ENCODE measurements around the gene NKAIN2.

The NKAIN2 gene

DNA sequence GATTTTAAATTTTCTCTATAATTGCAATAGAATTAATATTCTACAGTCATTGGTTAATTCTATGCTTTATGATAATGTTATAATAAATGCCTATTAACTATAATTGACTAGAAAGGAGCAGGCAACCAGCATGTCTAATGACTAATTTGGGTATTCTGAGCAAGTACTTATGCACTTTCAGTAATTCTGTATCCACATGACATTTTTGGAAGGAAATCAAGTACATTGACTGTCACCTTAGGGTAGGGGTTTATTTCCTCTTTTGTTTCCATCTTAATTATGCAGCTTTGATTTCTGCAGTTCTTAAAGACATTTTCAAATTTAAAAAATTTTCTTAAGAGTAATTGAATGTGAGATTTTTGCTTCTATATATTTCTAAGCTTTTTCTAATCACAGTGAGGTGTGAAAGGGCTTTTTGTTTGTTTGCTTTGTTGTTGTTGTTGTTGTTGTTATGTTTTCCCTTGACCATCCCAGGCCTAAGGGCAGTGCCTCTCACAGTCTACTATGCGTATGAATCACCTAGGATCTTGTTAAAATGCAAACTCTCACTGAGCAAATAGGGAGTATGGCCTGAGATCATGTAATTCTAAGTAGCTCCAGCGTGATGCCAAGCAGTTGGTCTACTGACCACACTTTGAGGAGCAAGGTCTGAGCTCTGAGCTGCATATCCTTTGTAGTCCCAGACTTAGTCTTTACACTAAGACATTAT, 691.4 kb downstream of the NKAIN2 start:
- Histone ChIP-seq H3K36me3 (replicated peaks; ENCODE audit: insufficient read depth, low read length) (no peaks in the 10 kb centered on the region), H3K4me3 (ENCODE audit: low read length) (no peak overlapping the region), H3K27me3 (replicated peaks; ENCODE audit: insufficient read depth, low read length) (no peaks in the 10 kb centered on the region), H3F3A (ENCODE audit: insufficient read depth, low read length) (no peaks in the 10 kb centered on the region), H4K20me1 (ENCODE audit: insufficient read depth, low read length) (no peaks in the 10 kb centered on the region), H3K9me2 (replicated peaks; ENCODE audit: insufficient read depth, low read length) (no peaks in the 10 kb centered on the region), H3K27ac (ENCODE audit: low read length) (no peak overlapping the region), H2AFZ (ENCODE audit: low read length) (no peak overlapping the region), H3K9ac (ENCODE audit: low read length) (no peak overlapping the region), H3K4me1 (ENCODE audit: low read length) (no peaks in the 10 kb centered on the region), H3K9me3 (replicated peaks; ENCODE audit: insufficient read depth, low read length) (no peaks in the 10 kb centered on the region), H3K79me2 (ENCODE audit: low read length) (no peaks in the 10 kb centered on the region), H3K4me2 (ENCODE audit: low read depth, low read length) (no peak overlapping the region)
- DNase-seq: no peak
- TF ChIP-seq, protein P1, sequence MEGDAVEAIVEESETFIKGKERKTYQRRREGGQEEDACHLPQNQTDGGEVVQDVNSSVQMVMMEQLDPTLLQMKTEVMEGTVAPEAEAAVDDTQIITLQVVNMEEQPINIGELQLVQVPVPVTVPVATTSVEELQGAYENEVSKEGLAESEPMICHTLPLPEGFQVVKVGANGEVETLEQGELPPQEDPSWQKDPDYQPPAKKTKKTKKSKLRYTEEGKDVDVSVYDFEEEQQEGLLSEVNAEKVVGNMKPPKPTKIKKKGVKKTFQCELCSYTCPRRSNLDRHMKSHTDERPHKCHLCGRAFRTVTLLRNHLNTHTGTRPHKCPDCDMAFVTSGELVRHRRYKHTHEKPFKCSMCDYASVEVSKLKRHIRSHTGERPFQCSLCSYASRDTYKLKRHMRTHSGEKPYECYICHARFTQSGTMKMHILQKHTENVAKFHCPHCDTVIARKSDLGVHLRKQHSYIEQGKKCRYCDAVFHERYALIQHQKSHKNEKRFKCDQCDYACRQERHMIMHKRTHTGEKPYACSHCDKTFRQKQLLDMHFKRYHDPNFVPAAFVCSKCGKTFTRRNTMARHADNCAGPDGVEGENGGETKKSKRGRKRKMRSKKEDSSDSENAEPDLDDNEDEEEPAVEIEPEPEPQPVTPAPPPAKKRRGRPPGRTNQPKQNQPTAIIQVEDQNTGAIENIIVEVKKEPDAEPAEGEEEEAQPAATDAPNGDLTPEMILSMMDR (IDR thresholded peaks at IDR 0.05; ENCODE audit: low read length): no peak
- TF ChIP-seq EZH2phosphoT487 (IDR thresholded peaks at IDR 0.05; ENCODE audit: low read length): no peak
- no peak for TF ChIP-seq EZH2 (optimal IDR thresholded peaks at IDR 0.05; ENCODE audit: low read depth, low read length)

DNA sequence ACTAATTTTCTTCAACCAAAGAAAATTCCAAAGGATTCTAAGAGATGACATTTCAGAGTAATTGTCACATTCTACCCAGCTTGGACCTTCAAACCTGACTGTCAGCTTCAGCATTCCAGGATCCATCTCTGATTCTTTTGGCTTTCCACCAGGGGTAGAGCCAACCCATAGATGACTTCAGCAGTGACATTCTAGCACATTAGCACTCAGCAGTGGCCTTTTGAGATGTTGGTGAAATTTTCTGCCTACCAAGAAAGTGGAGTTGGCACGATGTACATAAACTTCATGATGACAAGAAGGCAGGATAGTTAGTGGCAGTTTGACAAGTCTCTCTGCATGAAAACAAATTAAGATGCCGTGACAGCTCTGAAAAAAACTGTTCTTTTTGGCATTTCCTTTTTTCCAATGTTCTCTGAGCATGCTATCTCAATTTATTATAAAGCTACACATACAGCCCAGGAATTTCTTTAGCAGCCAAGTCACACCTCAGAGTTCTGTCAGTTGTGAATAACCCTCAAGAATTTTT, 692.1 kb downstream of the NKAIN2 start:
- Histone ChIP-seq H3K9me3 (replicated peaks; ENCODE audit: insufficient read depth, low read length) (no peaks in the 10 kb centered on the region), H3K9ac (ENCODE audit: low read length) (no peak overlapping the region), H4K20me1 (ENCODE audit: insufficient read depth, low read length) (no peaks in the 10 kb centered on the region), H3K4me1 (ENCODE audit: low read length) (no peaks in the 10 kb centered on the region), H3K9me2 (replicated peaks; ENCODE audit: insufficient read depth, low read length) (no peaks in the 10 kb centered on the region), H3F3A (ENCODE audit: insufficient read depth, low read length) (no peaks in the 10 kb centered on the region), H3K27ac (ENCODE audit: low read length) (no peak overlapping the region), H2AFZ (ENCODE audit: low read length) (no peak overlapping the region), H3K4me2 (ENCODE audit: low read depth, low read length) (no peak overlapping the region), H3K36me3 (replicated peaks; ENCODE audit: insufficient read depth, low read length) (no peaks in the 10 kb centered on the region), H3K27me3 (replicated peaks; ENCODE audit: insufficient read depth, low read length) (no peaks in the 10 kb centered on the region), H3K4me3 (ENCODE audit: low read length) (no peak overlapping the region), H3K79me2 (ENCODE audit: low read length) (no peaks in the 10 kb centered on the region)
- TF ChIP-seq EZH2phosphoT487 (IDR thresholded peaks at IDR 0.05; ENCODE audit: low read length): no peak
- TF ChIP-seq, protein P1 (IDR thresholded peaks at IDR 0.05; ENCODE audit: low read length): no peak
- no peak for TF ChIP-seq EZH2 (optimal IDR thresholded peaks at IDR 0.05; ENCODE audit: low read depth, low read length)
- no peak for DNase-seq

DNA sequence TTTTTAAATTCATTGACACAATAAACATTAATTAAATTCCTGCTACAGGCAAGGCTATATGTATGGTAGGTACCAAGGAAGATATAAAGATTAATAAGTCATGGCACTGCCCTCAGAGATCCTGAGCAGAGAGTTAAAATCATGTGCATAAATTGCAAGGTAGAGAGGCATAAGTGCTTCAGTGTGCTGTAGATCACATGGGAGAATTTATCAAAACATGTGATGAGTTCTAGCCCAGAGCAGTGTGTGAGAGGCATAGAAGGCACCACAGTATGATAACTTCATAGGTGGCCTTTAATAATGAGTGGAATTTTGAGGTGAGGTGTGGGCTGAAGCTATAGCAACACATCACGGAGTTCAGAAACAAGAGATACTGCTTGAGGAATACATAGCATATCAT, 692.7 kb downstream of the NKAIN2 start:
- H4K20me1 ChIP-seq (ENCODE audit: insufficient read depth, low read length): no peaks in the 10 kb centered on the region
- no peaks in the 10 kb centered on the region for H3F3A ChIP-seq (ENCODE audit: insufficient read depth, low read length)
- no peak overlapping the region for H3K9ac ChIP-seq (ENCODE audit: low read length)
- H3K9me2 ChIP-seq (replicated peaks; ENCODE audit: insufficient read depth, low read length): no peaks in the 10 kb centered on the region
- H3K27ac ChIP-seq (ENCODE audit: low read length): no peak overlapping the region
- H3K4me3 ChIP-seq (ENCODE audit: low read length): no peak overlapping the region
- H3K4me2 ChIP-seq (ENCODE audit: low read depth, low read length): no peak overlapping the region
- H2AFZ ChIP-seq (ENCODE audit: low read length): no peak overlapping the region
- no peaks in the 10 kb centered on the region for H3K9me3 ChIP-seq (replicated peaks; ENCODE audit: insufficient read depth, low read length)
- TF ChIP-seq, protein P1 (IDR thresholded peaks at IDR 0.05; ENCODE audit: low read length): no peak
- TF ChIP-seq EZH2phosphoT487 (IDR thresholded peaks at IDR 0.05; ENCODE audit: low read length): no peak
- no peak for TF ChIP-seq EZH2 (optimal IDR thresholded peaks at IDR 0.05; ENCODE audit: low read depth, low read length)
- no peaks in the 10 kb centered on the region for H3K79me2 ChIP-seq (ENCODE audit: low read length)
- H3K4me1 ChIP-seq (ENCODE audit: low read length): no peaks in the 10 kb centered on the region
- H3K36me3 ChIP-seq (replicated peaks; ENCODE audit: insufficient read depth, low read length): no peaks in the 10 kb centered on the region
- no peaks in the 10 kb centered on the region for H3K27me3 ChIP-seq (replicated peaks; ENCODE audit: insufficient read depth, low read length)
- DNase-seq: no peak
